ENCODE data around the gene MINDY4. TPM values are rescaled to one million over a fixed set of nuclear protein-coding genes. Genes with fewer than 3 reads are reported as not detected.
"Not testable (repeated sequence)": the region's sequence is repeated elsewhere in the genome, so short reads cannot be mapped to it uniquely, and the experiment has no call there.

The MINDY4 gene
- total RNA-seq, 1 donor = 10.5 TPM

GRCh38 chr7:30831227-30831626, 60.0 kb downstream of the MINDY4 start:
- Histone ChIP-seq H4K20me1 (ENCODE audit: insufficient read depth, low read length) (peaks cover 2% of the 10 kb centered on the region), H3K27me3 (ENCODE audit: insufficient read depth, low read length) (no peaks in the 10 kb centered on the region), H2AFZ (ENCODE audit: low read length) (no peak overlapping the region), H3K4me3 (ENCODE audit: insufficient read depth, low read length) (no peak overlapping the region), H3K27ac (ENCODE audit: low read depth, low read length) (no peak overlapping the region), H3K79me2 (ENCODE audit: insufficient read depth, low read length) (no peaks in the 10 kb centered on the region), H3K4me2 (ENCODE audit: insufficient read depth, low read length) (no peak overlapping the region), H3K4me1 (ENCODE audit: insufficient read depth, low read length) (no peaks in the 10 kb centered on the region), H3K9me3 (ENCODE audit: low read depth, low read length) (peaks cover 3% of the 10 kb centered on the region), H3K36me3 (ENCODE audit: insufficient read depth, low read length) (no peaks in the 10 kb centered on the region)
- DNase-seq (ENCODE audit: insufficient read length, low spot score, missing footprints) = no peak
- TF ChIP-seq, protein P1, sequence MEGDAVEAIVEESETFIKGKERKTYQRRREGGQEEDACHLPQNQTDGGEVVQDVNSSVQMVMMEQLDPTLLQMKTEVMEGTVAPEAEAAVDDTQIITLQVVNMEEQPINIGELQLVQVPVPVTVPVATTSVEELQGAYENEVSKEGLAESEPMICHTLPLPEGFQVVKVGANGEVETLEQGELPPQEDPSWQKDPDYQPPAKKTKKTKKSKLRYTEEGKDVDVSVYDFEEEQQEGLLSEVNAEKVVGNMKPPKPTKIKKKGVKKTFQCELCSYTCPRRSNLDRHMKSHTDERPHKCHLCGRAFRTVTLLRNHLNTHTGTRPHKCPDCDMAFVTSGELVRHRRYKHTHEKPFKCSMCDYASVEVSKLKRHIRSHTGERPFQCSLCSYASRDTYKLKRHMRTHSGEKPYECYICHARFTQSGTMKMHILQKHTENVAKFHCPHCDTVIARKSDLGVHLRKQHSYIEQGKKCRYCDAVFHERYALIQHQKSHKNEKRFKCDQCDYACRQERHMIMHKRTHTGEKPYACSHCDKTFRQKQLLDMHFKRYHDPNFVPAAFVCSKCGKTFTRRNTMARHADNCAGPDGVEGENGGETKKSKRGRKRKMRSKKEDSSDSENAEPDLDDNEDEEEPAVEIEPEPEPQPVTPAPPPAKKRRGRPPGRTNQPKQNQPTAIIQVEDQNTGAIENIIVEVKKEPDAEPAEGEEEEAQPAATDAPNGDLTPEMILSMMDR (IDR thresholded peaks at IDR 0.05; ENCODE audit: extremely low read depth, low read depth, low read length) = no peak

- TF ChIP-seq, protein P1 (IDR thresholded peaks at IDR 0.05; ENCODE audit: extremely low read depth, low read depth, low read length) = no peak
Observed at GRCh38 chr7:30831936-30832335, 60.7 kb downstream of the MINDY4 start.

GRCh38 chr7:30834017-30834674, 62.9 kb downstream of the MINDY4 start:
- not testable (repeated sequence) for H3K4me1 ChIP-seq (ENCODE audit: insufficient read depth, low read length); H3K4me2 ChIP-seq (ENCODE audit: insufficient read depth, low read length); H3K36me3 ChIP-seq (ENCODE audit: insufficient read depth, low read length); H3K79me2 ChIP-seq (ENCODE audit: insufficient read depth, low read length); H3K9me3 ChIP-seq (ENCODE audit: low read depth, low read length); DNase-seq (ENCODE audit: insufficient read length, low spot score, missing footprints); H2AFZ ChIP-seq (ENCODE audit: low read length); H3K4me3 ChIP-seq (ENCODE audit: insufficient read depth, low read length); H3K27me3 ChIP-seq (ENCODE audit: insufficient read depth, low read length); H4K20me1 ChIP-seq (ENCODE audit: insufficient read depth, low read length); H3K27ac ChIP-seq (ENCODE audit: low read depth, low read length)

More at GRCh38 chr7:30831936-30832335, 60.7 kb downstream of the MINDY4 start:
- Histone ChIP-seq H3K4me2 (ENCODE audit: insufficient read depth, low read length) (no peak overlapping the region), H3K27me3 (ENCODE audit: insufficient read depth, low read length) (no peaks in the 10 kb centered on the region), H3K27ac (ENCODE audit: low read depth, low read length) (no peak overlapping the region), H2AFZ (ENCODE audit: low read length) (no peak overlapping the region), H4K20me1 (ENCODE audit: insufficient read depth, low read length) (no peaks in the 10 kb centered on the region), H3K9me3 (ENCODE audit: low read depth, low read length) (peaks cover 3% of the 10 kb centered on the region), H3K4me1 (ENCODE audit: insufficient read depth, low read length) (no peaks in the 10 kb centered on the region), H3K79me2 (ENCODE audit: insufficient read depth, low read length) (no peaks in the 10 kb centered on the region), H3K4me3 (ENCODE audit: insufficient read depth, low read length) (no peak overlapping the region), H3K36me3 (ENCODE audit: insufficient read depth, low read length) (no peaks in the 10 kb centered on the region)
- no peak for DNase-seq (ENCODE audit: insufficient read length, low spot score, missing footprints)

GRCh38 chr7:30835396-30835915, 64.2 kb downstream of the MINDY4 start:
- no peaks in the 10 kb centered on the region for H3K36me3 ChIP-seq (ENCODE audit: insufficient read depth, low read length)
- H2AFZ ChIP-seq (ENCODE audit: low read length) = no peak overlapping the region
- no peaks in the 10 kb centered on the region for H3K27me3 ChIP-seq (ENCODE audit: insufficient read depth, low read length)
- H3K4me2 ChIP-seq (ENCODE audit: insufficient read depth, low read length) = no peak overlapping the region
- no peak overlapping the region for H3K4me3 ChIP-seq (ENCODE audit: insufficient read depth, low read length)
- H3K9me3 ChIP-seq (ENCODE audit: low read depth, low read length) = peaks cover 3% of the 10 kb centered on the region
- TF ChIP-seq, protein P1 (IDR thresholded peaks at IDR 0.05; ENCODE audit: extremely low read depth, low read depth, low read length) = no peak
- H3K79me2 ChIP-seq (ENCODE audit: insufficient read depth, low read length) = no peaks in the 10 kb centered on the region
- H4K20me1 ChIP-seq (ENCODE audit: insufficient read depth, low read length) = no peaks in the 10 kb centered on the region
- no peak overlapping the region for H3K27ac ChIP-seq (ENCODE audit: low read depth, low read length)
- peak; percentile 23 for DNase-seq (ENCODE audit: insufficient read length, low spot score, missing footprints)
- H3K4me1 ChIP-seq (ENCODE audit: insufficient read depth, low read length) = no peaks in the 10 kb centered on the region
